Mucosa of rectum (tissue), 2 donors: Measurements from ENCODE around the gene PIP5K1C.

Source experiments
- H3K27ac ChIP-seq, 2 donors: one replicate each; pipeline ENCODE4 v1.7.0; 2013; ENCODE audit warnings: inconsistent platforms in 2 of 2, low read depth in 2 of 2, low read length in 2 of 2
- H3K27me3 ChIP-seq, 2 donors: one replicate each; pipeline ENCODE4 v1.7.0; 2013; ENCODE audit warnings: low read length in 2 of 2; ENCODE audit not compliant: control insufficient read depth in 2 of 2, insufficient read depth in 2 of 2
- H3K36me3 ChIP-seq, 2 donors: one replicate each; pipeline ENCODE4 v1.7.0; 2013; ENCODE audit warnings: low read length in 2 of 2; ENCODE audit not compliant: control insufficient read depth in 2 of 2, insufficient read depth in 2 of 2
- H3K4me1 ChIP-seq, 2 donors: one replicate each; pipeline ENCODE4 v1.7.0; 2013; ENCODE audit warnings: low read length in 2 of 2, mild to moderate bottlenecking in 1 of 2; ENCODE audit not compliant: control insufficient read depth in 2 of 2, insufficient read depth in 2 of 2
- H3K4me3 ChIP-seq, 2 donors: one replicate each; pipeline ENCODE4 v1.7.0; 2013; ENCODE audit warnings: low read length in 2 of 2
- H3K9ac ChIP-seq, 2 donors: one replicate each; pipeline ENCODE4 v1.7.0; 2013; ENCODE audit warnings: low read length in 2 of 2, low read depth in 1 of 2, mild to moderate bottlenecking in 1 of 2
- H3K9me3 ChIP-seq, 2 donors: one replicate each; pipeline ENCODE4 v1.7.0; 2013; ENCODE audit warnings: low read length in 2 of 2; ENCODE audit not compliant: control insufficient read depth in 2 of 2
- donor health status: healthy.
- donor health status: Normal muscosa, but diverticular disease.

The PIP5K1C gene

DNA sequence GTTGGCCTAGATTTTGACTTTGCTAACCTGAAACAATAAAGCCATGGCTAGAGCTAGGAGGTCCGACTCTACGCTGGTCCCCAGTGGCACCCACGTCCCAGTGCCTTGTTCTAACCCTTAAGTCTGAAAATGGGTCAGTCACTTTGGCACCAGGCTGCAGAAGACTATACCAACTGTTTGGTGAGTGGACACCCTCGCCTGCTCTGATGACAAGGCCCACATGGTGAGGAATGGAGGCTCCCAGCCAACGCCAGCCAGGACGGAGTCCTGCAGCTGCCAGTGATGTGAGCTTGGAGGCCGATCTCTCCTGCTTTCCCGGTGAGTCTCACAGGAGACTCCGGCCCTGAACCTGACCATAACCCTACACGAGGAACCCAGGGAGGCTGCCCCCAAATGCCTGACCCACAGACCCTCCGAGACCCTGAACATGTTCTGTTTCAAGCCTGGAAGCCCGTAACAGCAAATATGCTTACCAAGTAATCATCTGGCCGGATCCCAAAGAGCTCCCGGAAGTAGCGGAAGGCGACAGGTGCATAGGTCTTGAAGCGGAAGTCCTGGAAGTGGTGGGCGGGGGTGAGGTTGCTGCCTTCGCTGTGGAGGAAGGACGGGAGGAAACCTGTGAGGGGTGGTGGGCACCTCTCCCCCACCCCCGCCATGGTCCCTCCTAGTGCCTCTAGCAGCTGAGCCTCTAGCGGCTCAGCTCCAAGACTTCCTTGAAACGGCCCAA, 39.6 kb downstream of the PIP5K1C start:
- Histone ChIP-seq H3K4me3 (no peak overlapping the region), H3K27me3 (no peaks in the 10 kb centered on the region), H3K9me3 (no peaks in the 10 kb centered on the region), H3K27ac (no peak overlapping the region), H3K9ac (no peak overlapping the region), H3K4me1 (peaks cover 0 to 2% of the 10 kb centered on the region in 2 donors), H3K36me3 (peaks cover 20 to 37% of the 10 kb centered on the region in 2 donors)

DNA sequence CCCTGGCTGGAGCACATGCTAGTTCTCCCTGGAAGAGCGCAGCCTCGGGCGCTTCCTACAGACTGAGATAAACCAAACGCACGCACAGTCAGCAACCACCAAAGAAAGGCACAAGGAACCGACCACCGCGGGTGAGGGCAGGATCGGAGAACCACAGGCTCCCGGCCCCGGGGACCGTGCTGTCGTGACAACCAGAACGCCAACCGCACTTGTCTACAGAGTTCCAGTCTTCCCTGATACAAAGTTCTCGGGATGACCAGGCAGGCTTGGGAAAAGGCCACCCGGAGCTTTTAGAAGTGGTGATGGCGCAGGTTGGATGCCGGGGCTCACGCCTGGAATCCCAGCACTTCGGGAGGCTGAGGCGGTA, 40.5 kb downstream of the PIP5K1C start:
- H3K9me3 ChIP-seq, result no peaks in the 10 kb centered on the region
- peaks cover 20 to 36% of the 10 kb centered on the region in 2 donors for H3K36me3 ChIP-seq
- no peak overlapping the region for H3K9ac ChIP-seq
- no peak overlapping the region for H3K27ac ChIP-seq
- no peak overlapping the region for H3K4me3 ChIP-seq
- H3K27me3 ChIP-seq, result no peaks in the 10 kb centered on the region
- H3K4me1 ChIP-seq, result no peaks in the 10 kb centered on the region

DNA sequence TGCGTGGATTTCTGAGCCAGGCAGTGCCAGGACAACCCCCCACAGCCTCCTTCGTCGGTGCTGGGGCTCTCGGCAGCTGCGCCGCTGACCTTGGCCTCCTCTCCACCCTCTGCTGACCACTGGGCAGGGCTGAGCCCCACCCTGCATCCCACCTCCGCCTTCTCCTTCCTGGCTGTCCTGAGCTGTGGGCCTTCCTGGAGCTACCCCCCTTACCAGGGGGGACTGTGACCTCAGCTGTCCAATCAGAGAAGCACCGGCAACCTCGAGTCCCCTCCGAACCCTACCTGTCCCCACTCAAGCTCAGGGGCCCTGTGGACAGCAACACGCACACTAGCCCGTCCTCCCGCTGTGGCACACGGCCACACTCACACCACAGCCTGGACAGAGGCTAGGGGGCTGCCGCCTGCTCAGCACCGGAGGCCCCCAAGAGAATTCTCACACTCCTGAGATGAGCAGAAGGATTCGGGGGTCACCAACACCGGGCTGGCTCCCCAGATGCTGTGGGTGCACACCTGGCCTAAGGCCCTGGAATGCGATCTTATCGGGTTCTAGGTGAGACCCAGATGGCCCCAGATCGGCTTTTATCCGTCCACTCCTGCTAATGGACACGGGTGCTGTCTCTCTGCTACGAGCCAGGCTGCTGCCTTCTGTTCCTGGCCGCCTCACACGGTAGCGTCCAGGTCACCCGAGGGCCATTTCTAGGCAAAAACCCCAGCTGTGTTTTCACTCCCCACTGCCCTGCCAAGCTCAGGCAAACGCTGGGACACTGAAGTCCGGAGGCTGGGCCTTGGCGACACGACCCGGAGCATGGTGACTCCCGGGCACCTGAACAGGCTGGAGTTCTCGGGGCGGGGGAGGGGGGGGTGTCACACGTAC, 41.2 kb downstream of the PIP5K1C start:
- Histone ChIP-seq H3K9ac (no peak overlapping the region), H3K36me3 (peaks cover 20 to 33% of the 10 kb centered on the region in 2 donors), H3K27me3 (no peaks in the 10 kb centered on the region), H3K4me3 (no peak overlapping the region), H3K27ac (no peak overlapping the region), H3K9me3 (no peaks in the 10 kb centered on the region), H3K4me1 (no peaks in the 10 kb centered on the region)

DNA sequence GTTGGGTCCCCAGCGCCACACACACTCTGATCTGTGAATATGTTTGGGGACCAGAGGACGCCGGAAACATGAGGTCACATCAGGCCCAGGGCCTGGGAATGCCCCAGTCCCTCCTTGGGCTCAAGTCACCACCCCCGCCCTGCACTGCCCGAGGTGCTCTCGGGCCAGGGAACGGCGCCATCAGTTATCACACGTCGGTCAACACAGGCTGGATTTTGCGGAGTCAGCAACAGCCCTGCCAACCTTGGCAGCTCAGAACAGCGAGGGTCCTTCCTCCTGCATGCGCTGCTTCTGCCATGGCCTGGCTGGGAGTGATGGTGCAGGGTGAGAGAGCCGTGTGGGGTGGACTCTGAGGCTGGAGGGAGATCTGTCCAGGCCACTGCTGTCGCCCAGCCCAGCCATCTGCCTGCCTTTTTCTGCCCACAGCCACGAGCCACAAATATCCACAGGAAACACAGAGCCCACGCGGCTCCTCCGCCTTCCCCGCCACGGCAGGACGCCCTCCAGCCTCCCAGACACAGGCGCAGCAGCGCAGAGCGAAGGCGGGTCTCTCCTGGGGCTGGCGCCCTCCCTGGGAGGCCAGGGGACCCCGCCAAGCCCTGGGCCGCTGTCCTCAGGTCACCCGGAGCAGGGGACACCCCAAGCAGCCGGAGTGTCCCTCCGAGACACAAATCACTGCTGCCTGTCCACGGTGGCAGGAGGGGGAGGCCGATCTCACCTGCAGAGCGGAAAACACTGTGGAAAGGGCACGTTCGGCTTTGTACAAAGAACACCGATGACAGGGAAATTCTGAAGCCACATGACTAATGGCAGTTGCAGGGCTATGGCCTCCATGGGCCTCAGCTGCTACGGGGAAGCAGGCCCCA, 42.0 kb downstream of the PIP5K1C start:
- peaks cover 17 to 33% of the 10 kb centered on the region in 2 donors for H3K36me3 ChIP-seq

DNA sequence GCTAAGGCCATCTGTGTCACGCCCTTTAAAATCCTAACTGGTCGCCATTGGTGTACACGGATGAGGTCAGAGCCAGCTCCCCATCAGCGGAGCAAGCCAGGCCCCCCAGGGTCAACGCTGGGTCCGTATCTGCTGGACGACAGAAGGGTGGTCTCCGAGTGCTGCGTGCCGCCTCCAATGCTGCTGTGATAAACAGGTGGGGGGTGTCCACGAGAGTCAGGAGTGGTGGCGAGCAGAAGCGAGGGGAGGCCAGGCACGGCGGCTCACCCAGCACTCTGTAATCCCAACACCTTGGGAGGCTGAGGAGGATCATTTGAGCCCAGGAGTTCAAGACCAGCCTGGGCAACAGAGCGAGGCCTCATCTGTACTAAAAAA, 42.9 kb downstream of the PIP5K1C start:
- H3K9ac ChIP-seq, result no peak overlapping the region
- H3K27ac ChIP-seq, result no peak overlapping the region
- H3K4me1 ChIP-seq, result no peaks in the 10 kb centered on the region
- no peak overlapping the region for H3K4me3 ChIP-seq
- no peaks in the 10 kb centered on the region for H3K27me3 ChIP-seq
- peaks cover 21 to 40% of the 10 kb centered on the region in 2 donors for H3K36me3 ChIP-seq
- H3K9me3 ChIP-seq, result no peaks in the 10 kb centered on the region

More for the DNA sequence above, 42.0 kb downstream of the PIP5K1C start:
- Histone ChIP-seq H3K9me3 (no peaks in the 10 kb centered on the region), H3K27ac (no peak overlapping the region), H3K9ac (no peak overlapping the region), H3K27me3 (no peaks in the 10 kb centered on the region), H3K4me3 (no peak overlapping the region), H3K4me1 (no peaks in the 10 kb centered on the region)

DNA sequence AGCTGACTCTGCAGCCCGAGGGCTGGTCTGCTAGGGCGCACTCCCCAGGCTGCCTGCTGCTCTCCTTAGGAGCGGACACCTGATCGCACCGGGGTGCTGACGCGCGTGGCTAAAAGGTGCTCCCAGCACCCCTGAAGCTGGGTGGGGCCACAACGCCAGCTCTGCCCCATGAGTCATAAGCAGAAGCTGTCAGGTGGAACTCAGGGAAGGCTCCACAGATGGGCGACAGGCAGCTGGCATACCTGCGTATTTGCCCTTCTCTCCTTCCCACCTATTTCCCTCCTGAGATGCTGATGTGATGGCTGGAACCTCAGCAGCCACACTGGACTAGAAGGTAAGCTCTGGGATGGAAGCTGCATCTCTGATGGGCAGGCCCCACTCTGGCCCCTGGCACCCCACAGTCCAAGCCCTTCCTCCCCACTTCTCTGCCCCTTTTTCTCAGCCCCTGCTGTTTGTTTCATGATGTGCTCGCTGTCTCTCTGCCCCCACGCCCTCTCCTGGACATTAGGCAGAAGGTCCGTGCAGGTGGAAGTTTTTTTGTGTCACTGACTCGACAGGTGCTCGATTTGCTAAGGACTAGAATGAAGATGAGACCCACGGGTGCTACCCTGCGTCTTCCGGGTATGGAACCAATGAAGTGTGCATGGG, 43.4 kb downstream of the PIP5K1C start:
- no peak overlapping the region for H3K27ac ChIP-seq
- no peaks in the 10 kb centered on the region for H3K9me3 ChIP-seq
- H3K9ac ChIP-seq, result no peak overlapping the region
- H3K4me1 ChIP-seq, result no peaks in the 10 kb centered on the region
- H3K36me3 ChIP-seq, result peaks cover 25 to 39% of the 10 kb centered on the region in 2 donors
- no peak overlapping the region for H3K4me3 ChIP-seq
- no peaks in the 10 kb centered on the region for H3K27me3 ChIP-seq

DNA sequence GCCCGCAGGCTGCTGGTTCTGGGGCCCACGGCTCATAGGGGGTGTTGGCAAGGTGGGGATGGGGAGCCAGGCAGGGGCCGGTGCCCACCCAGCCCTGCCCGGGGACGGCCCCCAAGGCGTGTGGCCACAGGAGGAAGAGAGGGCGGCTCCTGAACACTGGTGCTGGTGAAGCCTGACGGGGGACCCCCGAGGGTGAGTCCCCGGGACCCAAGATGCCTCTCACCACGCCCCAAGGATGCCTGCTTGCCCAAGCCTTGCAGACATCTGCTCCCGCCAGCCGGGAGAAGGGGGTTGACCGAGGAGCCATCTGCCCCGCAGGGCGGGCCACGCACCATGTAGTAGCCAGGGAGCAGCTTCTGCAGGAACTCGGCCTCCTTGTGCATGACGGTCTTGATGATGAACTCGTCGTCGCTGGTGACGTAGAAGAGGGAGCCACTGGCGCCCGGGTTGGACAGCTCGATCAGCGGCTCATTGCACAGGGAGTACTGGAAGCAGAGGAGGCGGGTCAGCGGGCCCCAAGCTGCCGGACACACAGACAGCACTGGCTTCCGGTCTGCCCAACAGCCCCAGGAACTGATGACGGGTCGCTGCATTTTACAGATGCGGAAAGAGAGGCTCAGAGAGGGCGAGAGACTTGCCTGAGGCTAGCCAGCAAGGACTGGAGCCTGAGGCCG, 44.1 kb downstream of the PIP5K1C start:
- Histone ChIP-seq H3K4me3 (no peak overlapping the region), H3K9me3 (no peaks in the 10 kb centered on the region), H3K36me3 (peaks cover 32 to 44% of the 10 kb centered on the region in 2 donors), H3K9ac (no peak overlapping the region), H3K27ac (no peak overlapping the region), H3K27me3 (no peaks in the 10 kb centered on the region), H3K4me1 (no peaks in the 10 kb centered on the region)

DNA sequence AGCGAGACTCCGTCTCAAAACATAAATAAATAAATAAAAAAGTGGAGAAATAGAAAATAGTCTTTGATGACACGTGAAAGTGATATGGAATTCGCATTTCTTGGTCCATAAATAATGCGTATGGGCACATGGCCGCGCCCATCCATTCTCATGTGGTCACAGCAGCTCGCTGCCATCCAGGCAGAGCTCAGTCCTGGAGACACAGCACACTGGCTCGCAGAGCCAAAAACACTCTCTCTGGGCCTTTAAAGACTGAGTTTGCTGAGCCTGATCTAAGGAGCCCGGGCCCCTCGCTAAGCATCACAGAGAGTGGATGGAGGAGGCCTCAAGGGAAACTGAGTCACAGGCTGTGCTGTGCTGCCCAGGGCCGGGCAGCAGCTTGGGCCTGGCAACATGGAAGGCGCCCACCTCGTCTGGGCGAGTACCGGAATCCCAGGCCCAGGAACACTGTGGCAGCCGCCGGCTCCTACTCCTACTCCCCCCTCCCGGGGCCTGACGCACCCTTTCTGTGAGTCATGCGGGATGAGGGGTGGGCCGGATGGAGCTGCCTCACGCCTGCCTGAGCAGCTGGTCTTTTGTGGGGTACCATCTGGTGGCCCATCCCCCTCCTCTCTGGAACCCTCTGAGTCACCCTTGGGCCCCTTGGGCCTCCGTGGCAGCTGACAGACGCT, 44.7 kb downstream of the PIP5K1C start:
- Histone ChIP-seq H3K27ac (no peak overlapping the region), H3K27me3 (no peaks in the 10 kb centered on the region), H3K36me3 (peaks cover 33 to 46% of the 10 kb centered on the region in 2 donors), H3K9ac (no peak overlapping the region), H3K4me3 (no peak overlapping the region), H3K9me3 (no peaks in the 10 kb centered on the region), H3K4me1 (no peaks in the 10 kb centered on the region)
